Muscle layer of duodenum (tissue), 2 donors: ENCODE data around the gene STX8.
"Not testable (repeated sequence)": the region's sequence is repeated elsewhere in the genome, so short reads cannot be mapped to it uniquely, and the experiment has no call there.

Source experiments
- H3K27ac ChIP-seq: one replicate; pipeline ENCODE4 v1.7.0; 2013; ENCODE audit warnings: mild to moderate bottlenecking, low read length
- H3K27me3 ChIP-seq: one replicate; pipeline ENCODE4 v1.7.0; 2013; ENCODE audit warnings: low read depth, mild to moderate bottlenecking, control low read depth, low read length
- H3K36me3 ChIP-seq, 2 donors: one replicate each; pipeline ENCODE4 v1.7.0; 2013; ENCODE audit warnings: low read length in 2 of 2, control low read depth in 1 of 2, mild to moderate bottlenecking in 1 of 2; ENCODE audit not compliant: insufficient read depth in 2 of 2, control insufficient read depth in 1 of 2
- H3K4me1 ChIP-seq, 2 donors: one replicate each; pipeline ENCODE4 v1.7.0; 2013; ENCODE audit warnings: low read length in 2 of 2, mild to moderate bottlenecking in 2 of 2, control low read depth in 1 of 2, moderate library complexity in 1 of 2; ENCODE audit not compliant: insufficient read depth in 2 of 2, control insufficient read depth in 1 of 2
- H3K4me3 ChIP-seq, 2 donors: one replicate each; pipeline ENCODE4 v1.7.0; 2013; ENCODE audit warnings: low read length in 2 of 2, low read depth in 1 of 2, mild to moderate bottlenecking in 1 of 2
- H3K9me3 ChIP-seq, 2 donors: one replicate each; pipeline ENCODE4 v1.7.0; 2013; ENCODE audit warnings: low read length in 2 of 2, control low read depth in 1 of 2, mild to moderate bottlenecking in 1 of 2; ENCODE audit not compliant: control insufficient read depth in 1 of 2
- donor health status: healthy.

The STX8 gene

GRCh38 chr17:9360677-9361081 lies 214.9 kb downstream of the STX8 start:
- Histone ChIP-seq H3K4me3 (no peak overlapping the region), H3K36me3 (no peaks in the 10 kb centered on the region), H3K9me3 (no peaks in the 10 kb centered on the region), H3K27ac (no peak overlapping the region), H3K27me3 (no peaks in the 10 kb centered on the region), H3K4me1 (no peaks in the 10 kb centered on the region)

DNA sequence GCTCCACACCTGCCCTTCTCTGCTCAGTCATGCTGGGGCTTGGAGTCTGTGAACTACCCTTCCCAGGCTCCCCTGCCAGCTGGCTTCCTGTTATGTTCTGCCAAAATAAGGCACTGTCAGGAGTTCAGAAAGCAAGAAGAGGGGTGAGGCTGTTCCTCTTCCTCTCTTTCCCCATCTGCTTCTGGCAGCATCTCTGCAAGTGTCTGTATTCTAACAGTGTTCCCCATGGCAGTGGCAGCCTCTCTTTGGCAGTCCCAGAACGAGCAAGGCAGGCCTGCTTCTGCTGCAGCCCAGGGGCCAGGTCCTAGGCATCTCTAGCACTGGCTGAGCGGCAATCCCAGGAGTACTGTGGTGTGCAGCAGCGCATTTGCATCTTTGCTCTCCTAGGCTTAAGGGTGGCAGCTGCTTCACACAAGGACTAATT lies 219.1 kb downstream of the STX8 start:
- Histone ChIP-seq H3K27ac (no peak overlapping the region), H3K9me3 (no peaks in the 10 kb centered on the region), H3K27me3 (no peaks in the 10 kb centered on the region), H3K4me1 (no peaks in the 10 kb centered on the region), H3K4me3 (no peak overlapping the region), H3K36me3 (no peaks in the 10 kb centered on the region)

GRCh38 chr17:9355846-9356245 lies 219.8 kb downstream of the STX8 start:
- Histone ChIP-seq H3K36me3 (no peaks in the 10 kb centered on the region), H3K27ac (no peak overlapping the region), H3K4me3 (no peak overlapping the region), H3K4me1 (no peaks in the 10 kb centered on the region), H3K9me3 (no peaks in the 10 kb centered on the region), H3K27me3 (no peaks in the 10 kb centered on the region)

GRCh38 chr17:9355231-9355630 lies 220.4 kb downstream of the STX8 start:
- not testable (repeated sequence) for H3K4me1 ChIP-seq, H3K27ac ChIP-seq, H3K9me3 ChIP-seq, H3K36me3 ChIP-seq, H3K4me3 ChIP-seq, H3K27me3 ChIP-seq

- H3K9me3 ChIP-seq, result no peaks in the 10 kb centered on the region
- H3K27ac ChIP-seq, result no peak overlapping the region
Measured at GRCh38 chr17:9350080-9350479, 225.5 kb downstream of the STX8 start.

DNA sequence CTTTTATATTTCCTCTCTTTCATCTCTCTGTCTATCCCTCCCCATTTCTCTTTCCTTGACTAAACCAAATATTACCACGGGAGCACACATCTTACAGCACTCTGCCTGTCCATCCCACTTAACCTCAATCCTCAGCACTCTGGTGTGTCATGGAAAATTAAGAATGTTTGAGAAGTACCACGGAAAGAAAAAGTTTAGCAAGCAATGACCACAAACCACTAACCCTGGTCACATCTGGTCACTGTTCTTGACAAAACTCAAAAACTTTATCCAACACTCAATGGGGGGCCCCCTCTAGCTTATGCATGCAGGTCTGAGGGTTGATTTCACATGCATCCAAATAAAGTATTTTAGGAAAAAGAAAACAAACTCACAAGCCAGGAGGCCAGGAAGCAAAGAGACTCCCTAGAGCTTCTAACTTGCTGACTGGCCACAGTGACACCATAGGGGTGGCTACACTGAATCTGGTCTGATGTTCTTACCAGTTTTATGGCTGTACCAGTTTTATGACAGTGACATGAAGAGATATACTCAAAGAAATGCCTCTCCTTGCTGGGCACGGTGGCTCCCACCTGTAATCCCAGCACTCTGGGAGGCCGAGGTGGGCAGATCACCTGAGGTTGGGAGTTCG lies 229.2 kb downstream of the STX8 start:
- Histone ChIP-seq H3K4me3 (no peak overlapping the region), H3K27ac (no peak overlapping the region), H3K27me3 (no peaks in the 10 kb centered on the region), H3K9me3 (no peaks in the 10 kb centered on the region), H3K4me1 (no peaks in the 10 kb centered on the region), H3K36me3 (no peaks in the 10 kb centered on the region)

More at GRCh38 chr17:9350080-9350479, 225.5 kb downstream of the STX8 start:
- Histone ChIP-seq H3K4me3 (no peak overlapping the region), H3K36me3 (no peaks in the 10 kb centered on the region), H3K27me3 (no peaks in the 10 kb centered on the region), H3K4me1 (no peaks in the 10 kb centered on the region)

GRCh38 chr17:9343516-9343915 lies 232.1 kb downstream of the STX8 start:
- no peaks in the 10 kb centered on the region for H3K36me3 ChIP-seq
- H3K9me3 ChIP-seq, result no peaks in the 10 kb centered on the region
- no peaks in the 10 kb centered on the region for H3K4me1 ChIP-seq
- H3K27ac ChIP-seq, result no peak overlapping the region
- H3K27me3 ChIP-seq, result no peaks in the 10 kb centered on the region
- no peak overlapping the region for H3K4me3 ChIP-seq

DNA sequence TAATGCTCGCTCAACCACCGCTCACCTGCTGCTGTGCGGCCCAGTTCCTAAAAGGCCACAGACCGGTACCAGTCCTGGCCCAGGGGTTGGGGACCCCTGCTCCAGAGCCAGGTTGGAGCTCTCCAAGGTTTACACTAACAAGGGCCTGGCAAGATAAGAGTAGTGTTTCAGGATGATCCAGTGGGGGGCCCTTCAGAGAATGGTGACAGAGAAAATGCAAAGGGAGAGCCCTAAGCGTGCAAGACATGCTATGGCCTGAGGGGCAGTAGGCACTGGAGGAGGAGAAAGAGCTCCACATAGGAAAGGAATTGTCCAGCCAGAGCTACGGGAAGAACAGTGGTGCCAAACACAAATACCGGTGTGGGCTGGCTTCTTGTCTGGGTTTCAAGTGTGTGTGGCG lies 233.4 kb downstream of the STX8 start:
- H3K27me3 ChIP-seq, result no peaks in the 10 kb centered on the region
- no peaks in the 10 kb centered on the region for H3K36me3 ChIP-seq
- no peaks in the 10 kb centered on the region for H3K9me3 ChIP-seq
- no peak overlapping the region for H3K27ac ChIP-seq
- H3K4me3 ChIP-seq, result no peak overlapping the region
- no peaks in the 10 kb centered on the region for H3K4me1 ChIP-seq

- no peak overlapping the region for H3K27ac ChIP-seq
- H3K4me1 ChIP-seq, result no peaks in the 10 kb centered on the region
- H3K36me3 ChIP-seq, result no peaks in the 10 kb centered on the region
Measured at GRCh38 chr17:9339958-9340357, 235.7 kb downstream of the STX8 start.

DNA sequence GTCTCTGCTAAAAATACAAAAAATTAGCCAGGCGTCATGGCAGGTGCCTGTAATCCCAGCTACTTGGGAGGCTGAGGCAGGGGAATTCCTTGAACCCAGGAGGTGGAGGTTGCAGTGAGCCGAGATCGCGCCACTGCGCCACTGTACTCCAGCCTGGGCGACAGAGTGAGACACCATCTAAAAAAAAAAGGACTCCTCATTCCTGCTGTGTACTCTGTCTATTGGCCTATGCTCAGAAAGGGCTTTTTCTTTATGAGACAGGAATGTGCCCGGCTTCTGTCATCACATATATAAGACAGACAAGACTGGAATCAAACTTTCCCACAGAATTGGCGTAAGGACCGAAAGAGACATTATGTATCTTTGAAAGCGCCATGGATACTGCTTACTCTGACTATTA lies 236.1 kb downstream of the STX8 start:
- not testable (repeated sequence) for H3K36me3 ChIP-seq, H3K4me1 ChIP-seq, H3K9me3 ChIP-seq, H3K4me3 ChIP-seq, H3K27me3 ChIP-seq, H3K27ac ChIP-seq

More at GRCh38 chr17:9339958-9340357, 235.7 kb downstream of the STX8 start:
- Histone ChIP-seq H3K27me3 (no peaks in the 10 kb centered on the region), H3K4me3 (no peak overlapping the region), H3K9me3 (peaks cover 0 to 4% of the 10 kb centered on the region in 2 donors)

DNA sequence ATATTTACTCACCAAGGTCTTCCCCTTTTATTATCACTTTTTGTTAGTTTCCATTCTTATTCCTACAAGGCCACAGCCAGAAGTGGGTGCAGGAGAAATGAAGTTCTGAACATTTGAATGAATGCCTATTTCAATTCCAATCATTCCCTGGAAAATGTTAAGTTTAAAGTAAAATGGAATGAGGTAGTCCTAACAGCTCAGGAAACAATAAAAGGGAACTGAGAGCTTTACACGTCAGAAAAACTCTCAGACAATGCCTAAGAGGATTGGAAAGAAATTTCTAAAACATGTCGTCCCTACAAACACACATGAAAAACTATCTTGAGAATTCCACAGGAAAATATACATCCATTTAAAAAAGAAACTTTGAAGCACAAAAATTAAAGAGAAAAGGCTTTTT lies 238.8 kb downstream of the STX8 start:
- Histone ChIP-seq H3K27ac (no peak overlapping the region), H3K27me3 (no peaks in the 10 kb centered on the region), H3K4me3 (no peak overlapping the region), H3K4me1 (no peaks in the 10 kb centered on the region), H3K36me3 (no peaks in the 10 kb centered on the region), H3K9me3 (peaks cover 0 to 7% of the 10 kb centered on the region in 2 donors)
